H4 (cell line): ENCODE data around the gene AQP12B. TPM values are rescaled to one million over a fixed set of nuclear protein-coding genes. Genes with fewer than 3 reads are reported as not detected.
"Not testable (repeated sequence)": the region's sequence is repeated elsewhere in the genome, so short reads cannot be mapped to it uniquely, and the experiment has no call there.

Experiments used
- DNase-seq: peaks from one replicate; pipeline ENCODE4 v3.0.0-alpha.2; 2015; ENCODE audit warnings: low spot score
- total RNA-seq: library from RNA; depleted of rRNA; stranded (reverse); fragments of >200 nt; shearing (Covaris generic); gene quantifications from 2 replicates; pipeline ENCODE4 v1.2.3, GENCODE V29; 2014; rRNA removed

Gene AQP12B
- total RNA-seq: not detected in 2 replicates

GRCh38 chr2:240682431-240683224 is at the start of gene AQP12B:
TSS of gene AQP12B (minus strand) at chr2:240682885. CDS start at chr2:240682837, 48 bp downstream.
- DNase-seq: not testable (repeated sequence)

- DNase-seq: no peak
Observed at GRCh38 chr2:240732184-240732583, 49.5 kb upstream of the AQP12B start.

- no peak for DNase-seq
Observed at GRCh38 chr2:240731178-240731545, 48.5 kb upstream of the AQP12B start.

- DNase-seq: no peak
Observed at GRCh38 chr2:240730501-240731177, 48.0 kb upstream of the AQP12B start.

GRCh38 chr2:240728827-240729226 is 46.1 kb upstream of the AQP12B start:
- DNase-seq: no peak

- DNase-seq: no peak
Observed at GRCh38 chr2:240728361-240728760, 45.7 kb upstream of the AQP12B start.

GRCh38 chr2:240727913-240728312 is 45.2 kb upstream of the AQP12B start:
- DNase-seq: no peak

- DNase-seq: no peak
Observed at GRCh38 chr2:240727439-240727838, 44.8 kb upstream of the AQP12B start.

- no peak for DNase-seq
Observed at GRCh38 chr2:240726876-240727275, 44.2 kb upstream of the AQP12B start.

- no peak for DNase-seq
Observed at GRCh38 chr2:240725671-240726070, 43.0 kb upstream of the AQP12B start.

- DNase-seq: no peak
Observed at GRCh38 chr2:240725266-240725665, 42.6 kb upstream of the AQP12B start.

GRCh38 chr2:240724431-240724830 is 41.7 kb upstream of the AQP12B start:
- DNase-seq: no peak

- no peak for DNase-seq
Observed at GRCh38 chr2:240723851-240724250, 41.2 kb upstream of the AQP12B start.

GRCh38 chr2:240722796-240723735 is 40.4 kb upstream of the AQP12B start:
- no peak for DNase-seq

- DNase-seq: no peak
Observed at GRCh38 chr2:240722376-240722775, 39.7 kb upstream of the AQP12B start.

GRCh38 chr2:240721596-240722180 is 39.0 kb upstream of the AQP12B start:
- DNase-seq: no peak

- no peak for DNase-seq
Observed at GRCh38 chr2:240720686-240721595, 38.3 kb upstream of the AQP12B start.

GRCh38 chr2:240719676-240720545 is 37.2 kb upstream of the AQP12B start:
- no peak for DNase-seq

- DNase-seq: no peak
Observed at GRCh38 chr2:240718896-240719490, 36.3 kb upstream of the AQP12B start.
